HK-2 (cell line): ENCODE measurements around the gene CRYAA.
"Not testable (repeated sequence)": the region's sequence is repeated elsewhere in the genome, so short reads cannot be mapped to it uniquely, and the experiment has no call there.

Experiments
- DNase-seq: peaks from one replicate; pipeline ENCODE4 v3.0.0-alpha.2; 2018; ENCODE audit not compliant: unreplicated experiment

The CRYAA gene

GRCh38 chr21:43168708-43169107, at the start of gene CRYAA:
TSS of gene CRYAA (plus strand) at chr21:43169008. CDS start at chr21:43169100, 92 bp downstream.
- not testable (repeated sequence) for DNase-seq

GRCh38 chr21:43130094-43130493, 38.7 kb upstream of the CRYAA start:
- not testable (repeated sequence) for DNase-seq

GRCh38 chr21:43134520-43134919, 34.3 kb upstream of the CRYAA start:
- not testable (repeated sequence) for DNase-seq

- DNase-seq = not testable (repeated sequence)
These were observed 29.9 kb upstream of the CRYAA start for GRCh38 chr21:43138944-43139343.

GRCh38 chr21:43141407-43141806, 27.4 kb upstream of the CRYAA start:
- not testable (repeated sequence) for DNase-seq

GRCh38 chr21:43146637-43147036, 22.2 kb upstream of the CRYAA start:
- not testable (repeated sequence) for DNase-seq

- not testable (repeated sequence) for DNase-seq
These were observed 20.8 kb upstream of the CRYAA start for GRCh38 chr21:43147999-43148398.

GRCh38 chr21:43149344-43149743, 19.5 kb upstream of the CRYAA start:
- DNase-seq = not testable (repeated sequence)

- DNase-seq = not testable (repeated sequence)
These were observed 15.2 kb upstream of the CRYAA start for GRCh38 chr21:43153601-43154000.

- DNase-seq = not testable (repeated sequence)
These were observed 9.3 kb upstream of the CRYAA start for GRCh38 chr21:43159279-43160175.

- not testable (repeated sequence) for DNase-seq
These were observed 6.7 kb upstream of the CRYAA start for GRCh38 chr21:43161826-43162707.

GRCh38 chr21:43162708-43163205, 6.1 kb upstream of the CRYAA start:
- DNase-seq = not testable (repeated sequence)

- DNase-seq = not testable (repeated sequence)
These were observed 4.0 kb upstream of the CRYAA start for GRCh38 chr21:43164823-43165222.

GRCh38 chr21:43165734-43166133, 3.1 kb upstream of the CRYAA start:
- not testable (repeated sequence) for DNase-seq

- DNase-seq = not testable (repeated sequence)
These were observed 550 bp downstream of the CRYAA start for GRCh38 chr21:43169230-43169886.

GRCh38 chr21:43169891-43170290, 1.1 kb downstream of the CRYAA start:
- DNase-seq = not testable (repeated sequence)

- DNase-seq = not testable (repeated sequence)
These were observed 4.0 kb downstream of the CRYAA start for GRCh38 chr21:43172812-43173211.

- DNase-seq = not testable (repeated sequence)
These were observed 4.6 kb downstream of the CRYAA start for GRCh38 chr21:43173438-43173837.

- DNase-seq = not testable (repeated sequence)
These were observed 5.1 kb downstream of the CRYAA start for GRCh38 chr21:43173930-43174329.

- not testable (repeated sequence) for DNase-seq
These were observed 6.2 kb downstream of the CRYAA start for GRCh38 chr21:43174998-43175397.

- not testable (repeated sequence) for DNase-seq
These were observed 7.8 kb downstream of the CRYAA start for GRCh38 chr21:43176621-43177020.
